OCI-LY7 (cell line): ENCODE measurements around the gene TBKBP1. TPM values are rescaled to one million over a fixed set of nuclear protein-coding genes. Genes with fewer than 3 reads are reported as not detected.

ENCODE experiments used
- BruUV-seq: library from RNA; stranded (reverse); fragments of 400-500 nt; replicated peaks from 2 replicates; lab custom pipeline; 2021; lab: Mats Ljungman, UMichigan
- CTCF ChIA-PET: fragments of 300-600 bp; sonication (Branson Sonifier 250); formaldehyde crosslinking; loops from one replicate; lab custom pipeline; 2022; ENCODE audit warnings: antibody characterized with exemption; ENCODE audit not compliant: unreplicated experiment; lab: Charles Lee
- POLR2A ChIA-PET: fragments of 300-600 bp; sonication (Branson Sonifier 250); formaldehyde crosslinking; loops from one replicate; lab custom pipeline; 2022; ENCODE audit warnings: antibody characterized with exemption; lab: Charles Lee
- DNase-seq: peaks from one replicate; pipeline ENCODE4 v3.0.0-alpha.2; 2015; ENCODE audit warnings: low spot score
- H2AFZ ChIP-seq: fragments of 200-600 bp; sonication (generic), shearing (Covaris generic); 2 replicates; pipeline ENCODE4 v1.6.1; 2014; ENCODE audit warnings: mild to moderate bottlenecking, antibody characterized with exemption, low read length, moderate library complexity
- H3K27ac ChIP-seq: fragments of 200-600 bp; sonication (generic); 2 replicates; pipeline ENCODE4 v1.5.1; 2014; ENCODE audit warnings: mixed run types, low read depth, mild to moderate bottlenecking, moderate library complexity, low read length, inconsistent platforms; ENCODE audit not compliant: poor library complexity, severe bottlenecking
- H3K36me3 ChIP-seq: fragments of 200-600 bp; sonication (generic); 2 replicates; pipeline ENCODE4 v1.6.1; 2014; ENCODE audit warnings: mild to moderate bottlenecking, antibody characterized with exemption, low read length, moderate library complexity, mixed read lengths; ENCODE audit not compliant: insufficient read depth
- H3K4me1 ChIP-seq: fragments of 200-600 bp; sonication (generic); 2 replicates; pipeline ENCODE4 v1.5.1; 2014; ENCODE audit warnings: mild to moderate bottlenecking, low read length; ENCODE audit not compliant: insufficient read depth, poor library complexity, severe bottlenecking
- H3K4me2 ChIP-seq: fragments of 200-600 bp; sonication (generic); 2 replicates; pipeline ENCODE4 v1.6.1; 2014; ENCODE audit warnings: mild to moderate bottlenecking, low read length
- H3K4me3 ChIP-seq: fragments of 200-600 bp; sonication (generic); 2 replicates; pipeline ENCODE4 v1.5.1; 2014; ENCODE audit warnings: mild to moderate bottlenecking, low read depth, low read length; ENCODE audit not compliant: poor library complexity, severe bottlenecking
- H3K79me2 ChIP-seq: fragments of 200-600 bp; sonication (generic); 2 replicates; pipeline ENCODE4 v1.6.1; 2016; ENCODE audit warnings: low read depth, mild to moderate bottlenecking, low read length, moderate library complexity, mixed read lengths; ENCODE audit not compliant: insufficient read depth
- H3K9me2 ChIP-seq: fragments of 200-600 bp; sonication (generic); 2 replicates; pipeline ENCODE4 v1.6.1; 2016; ENCODE audit warnings: mild to moderate bottlenecking, low read length, mixed read lengths; ENCODE audit not compliant: insufficient read depth
- H3K9me3 ChIP-seq: fragments of 200-600 bp; sonication (generic); 2 replicates; pipeline ENCODE4 v1.6.1; 2014; ENCODE audit warnings: mild to moderate bottlenecking, mixed run types, low read length, mixed read lengths
- H4K20me1 ChIP-seq: fragments of 200-600 bp; sonication (generic); 2 replicates; pipeline ENCODE4 v1.6.1; 2014; ENCODE audit warnings: mild to moderate bottlenecking, antibody characterized with exemption, low read length, moderate library complexity, mixed read lengths; ENCODE audit not compliant: insufficient read depth
- CTCF ChIP-seq: fragments of 200-600 bp; sonication (generic); conservative IDR thresholded peaks from 2 replicates; pipeline ENCODE4 v1.5.1; 2014; ENCODE audit warnings: mild to moderate bottlenecking, antibody characterized with exemption, low read length, moderate library complexity, mixed read lengths
- EZH2phosphoT487 ChIP-seq: fragments of 200-600 bp; sonication (generic); IDR thresholded peaks from 2 replicates; pipeline ENCODE4 v1.6.1; 2018; ENCODE audit warnings: low read depth, borderline replicate concordance, mild to moderate bottlenecking, mixed run types, antibody characterized with exemption, low read length, moderate library complexity, mixed read lengths
- intact Hi-C: fragments of 100-400 bp; cut with micrococcal nuclease; formaldehyde crosslinking; loops from one replicate; pipeline ENCODE4 v1.10.0; 2022; ENCODE audit not compliant: unreplicated experiment
- total RNA-seq, 2 experiments: library from RNA; depleted of rRNA in 1 of 2; stranded (reverse); fragments of >200 nt in 1 of 2; shearing (Covaris generic) in 1 of 2; gene quantifications; 2 replicates each; pipeline ENCODE4 v1.2.3, GENCODE V29; 2014 to 2022

Gene TBKBP1
- total RNA-seq, 2 experiments from 2014 or later = 8.3 to 16.0 TPM

DNA sequence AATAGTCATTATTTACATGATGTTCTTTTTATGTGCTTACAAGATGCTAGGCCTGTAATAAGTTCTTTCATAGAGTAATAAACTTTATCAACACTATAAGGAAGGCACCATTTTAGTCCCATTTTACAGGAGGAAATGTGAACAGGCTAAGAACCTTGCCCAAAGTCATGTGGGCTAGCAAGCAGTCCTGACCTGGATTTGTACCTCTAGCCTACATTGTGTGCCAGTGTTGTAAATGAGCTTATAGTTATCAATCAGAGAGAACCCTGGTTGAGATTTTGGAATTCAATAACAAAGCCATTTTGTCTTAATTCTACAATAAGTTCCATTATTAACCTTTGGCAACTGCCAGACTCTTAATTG, 6.7 kb upstream of the TBKBP1 start:
- BruUV-seq = no TSS peak
- Histone ChIP-seq H3K4me1 (peaks cover 8% of the 10 kb centered on the region), H3K9me2 (no peaks in the 10 kb centered on the region), H3K36me3 (peaks cover 54% of the 10 kb centered on the region), H3K4me2 (no peak overlapping the region), H3K9me3 (no peaks in the 10 kb centered on the region), H3K4me3 (no peak overlapping the region), H3K27ac (no peak overlapping the region), H4K20me1 (0 out of 2 replicates have a peak, but pooled peaks cover 8% of the 10 kb centered on the region), H2AFZ (no peak overlapping the region), H3K79me2 (no peaks in the 10 kb centered on the region)
- ChIA-PET POLR2A (interaction anchor here (0.6 to 1.2 kb wide), 4 partner anchors 11 to 459 kb away, joined by 3 to 9 read pairs (median 4); partner anchors contain the start of gene KPNB1), CTCF (no interaction called here)
- no peak for DNase-seq
- intact Hi-C loops = no loop called here
- TF ChIP-seq EZH2phosphoT487 (no peak), CTCF (no peak)

DNA sequence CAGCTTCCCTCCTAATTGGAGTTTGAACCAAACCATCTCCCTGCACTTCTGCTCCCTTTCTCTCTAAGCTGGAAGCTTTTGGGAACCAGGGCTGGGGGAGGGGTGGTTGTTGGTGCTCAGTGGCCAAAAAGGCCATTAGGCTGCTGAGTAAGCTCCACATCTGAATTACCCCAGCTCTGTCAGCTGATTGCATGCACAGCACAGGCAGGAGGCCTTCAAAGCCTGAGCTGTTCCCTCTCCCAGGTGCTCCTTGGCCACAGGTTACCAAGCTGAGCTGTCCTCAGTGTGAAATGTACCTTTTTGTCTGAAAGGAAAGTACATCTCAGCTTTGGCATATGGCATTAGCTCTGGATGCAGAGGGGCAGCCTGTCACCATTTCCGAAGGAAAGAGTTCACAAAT, 6.2 kb upstream of the TBKBP1 start:
- Histone ChIP-seq H3K4me1 (peaks cover 12% of the 10 kb centered on the region), H3K79me2 (no peaks in the 10 kb centered on the region), H4K20me1 (0 out of 2 replicates have a peak, but pooled peaks cover 8% of the 10 kb centered on the region), H2AFZ (no peak overlapping the region), H3K4me2 (no peak overlapping the region), H3K9me3 (no peaks in the 10 kb centered on the region), H3K27ac (no peak overlapping the region), H3K9me2 (no peaks in the 10 kb centered on the region), H3K4me3 (no peak overlapping the region), H3K36me3 (peaks cover 49% of the 10 kb centered on the region)
- intact Hi-C loops = no loop called here
- no TSS peak for BruUV-seq
- POLR2A ChIA-PET = interaction anchor here (0.6 to 1.2 kb wide), 2 partner anchors 24 to 38 kb away, joined by 3 to 4 read pairs; partner anchors contain the start of gene KPNB1
- no peak for DNase-seq
- TF ChIP-seq CTCF (no peak), EZH2phosphoT487 (no peak)
- CTCF ChIA-PET = no interaction called here

GRCh38 chr17:47690121-47690520, 3.8 kb upstream of the TBKBP1 start:
- POLR2A ChIA-PET = no interaction called here
- intact Hi-C loops = no loop called here

More at GRCh38 chr17:47690121-47690520, 3.8 kb upstream of the TBKBP1 start:
- CTCF ChIA-PET = no interaction called here
- H3K9me2 ChIP-seq = no peaks in the 10 kb centered on the region
- peaks cover 5% of the 10 kb centered on the region; the same call in 1 of the 2 replicates for H3K79me2 ChIP-seq
- H2AFZ ChIP-seq = no peak overlapping the region
- no peak overlapping the region for H3K27ac ChIP-seq
- peaks cover 23% of the 10 kb centered on the region for H3K4me1 ChIP-seq
- TF ChIP-seq EZH2phosphoT487 (no peak), CTCF (no peak)
- 0 out of 2 replicates have a peak, but pooled peaks cover 4% of the 10 kb centered on the region for H4K20me1 ChIP-seq
- no peak overlapping the region for H3K4me2 ChIP-seq
- peaks cover 26% of the 10 kb centered on the region for H3K36me3 ChIP-seq
- no peak for DNase-seq
- H3K4me3 ChIP-seq = no peak overlapping the region
- no TSS peak for BruUV-seq
- H3K9me3 ChIP-seq = no peaks in the 10 kb centered on the region
